Measurements from ENCODE around the gene CALR.
A peak's percentile ranks its signal among the peaks of the same experiment; 100 is the strongest.
"Not testable (repeated sequence)": the region's sequence is repeated elsewhere in the genome, so short reads cannot be mapped to it uniquely, and the experiment has no call there.

Gene CALR

DNA sequence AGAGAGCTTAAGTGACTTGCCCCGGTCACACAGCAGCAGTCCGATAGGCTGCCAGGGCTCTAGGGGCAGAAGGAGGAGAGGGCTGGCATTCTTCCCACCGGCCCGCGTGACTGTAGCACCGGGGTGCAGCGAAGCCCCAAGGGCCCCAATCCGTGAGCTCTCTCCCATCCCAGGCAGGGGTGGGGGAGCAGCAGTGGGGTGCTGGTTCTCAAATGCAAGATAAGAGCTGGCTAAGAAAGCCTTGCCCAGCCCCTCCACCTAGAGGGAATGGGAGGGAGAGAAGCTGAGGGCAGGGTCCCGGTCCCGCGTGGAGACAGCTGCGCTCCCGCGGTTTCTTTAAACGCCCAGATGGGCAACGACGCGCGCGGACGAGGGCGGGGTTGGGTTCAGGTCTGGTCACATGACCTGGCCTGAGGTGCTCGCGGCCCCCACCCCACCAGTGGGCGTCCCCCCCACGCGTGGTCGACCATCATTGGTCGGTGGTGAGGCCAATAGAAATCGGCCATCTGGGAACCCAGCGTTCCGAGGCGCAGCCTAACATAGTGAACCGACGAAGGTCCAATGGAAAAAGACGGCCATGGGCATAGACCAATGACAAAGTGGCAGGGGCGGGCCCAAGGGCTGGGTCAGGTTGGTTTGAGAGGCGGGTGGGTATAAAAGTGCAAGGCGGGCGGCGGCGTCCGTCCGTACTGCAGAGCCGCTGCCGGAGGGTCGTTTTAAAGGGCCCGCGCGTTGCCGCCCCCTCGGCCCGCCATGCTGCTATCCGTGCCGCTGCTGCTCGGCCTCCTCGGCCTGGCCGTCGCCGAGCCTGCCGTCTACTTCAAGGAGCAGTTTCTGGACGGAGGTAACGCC, at the start of gene CALR:
Gene CALR (plus strand): TSS at position 683 of the 852 bp plus-strand sequence. CDS start 71 bp downstream, at position 754.
- DNase-seq (ENCODE audit: low read depth in 2 of 2), result peak; percentile 99

DNA sequence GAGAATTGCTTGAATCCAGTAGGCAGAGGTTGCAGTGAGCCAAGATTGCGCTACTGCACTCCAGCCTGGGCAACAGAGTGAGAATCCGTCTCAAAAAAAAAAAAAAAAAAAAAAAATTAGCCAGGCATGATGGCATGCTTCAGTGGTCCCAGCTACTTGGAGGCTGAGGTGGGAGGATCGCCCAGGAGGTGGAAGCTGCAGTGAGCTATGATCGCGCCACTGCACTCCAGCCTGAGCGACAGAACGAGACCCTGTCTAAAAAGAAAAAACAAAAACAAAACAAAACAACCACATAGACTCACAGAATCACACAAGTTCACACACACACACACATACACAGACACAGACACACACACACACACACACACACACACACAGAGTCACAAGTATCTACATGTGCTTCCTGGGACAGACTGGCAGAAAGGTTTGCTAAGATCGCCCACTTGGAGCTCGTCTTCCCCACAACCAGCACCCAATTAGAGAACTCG, 48.1 kb upstream of the CALR start:
- DNase-seq (ENCODE audit: low read depth in 2 of 2), result not testable (repeated sequence)

DNA sequence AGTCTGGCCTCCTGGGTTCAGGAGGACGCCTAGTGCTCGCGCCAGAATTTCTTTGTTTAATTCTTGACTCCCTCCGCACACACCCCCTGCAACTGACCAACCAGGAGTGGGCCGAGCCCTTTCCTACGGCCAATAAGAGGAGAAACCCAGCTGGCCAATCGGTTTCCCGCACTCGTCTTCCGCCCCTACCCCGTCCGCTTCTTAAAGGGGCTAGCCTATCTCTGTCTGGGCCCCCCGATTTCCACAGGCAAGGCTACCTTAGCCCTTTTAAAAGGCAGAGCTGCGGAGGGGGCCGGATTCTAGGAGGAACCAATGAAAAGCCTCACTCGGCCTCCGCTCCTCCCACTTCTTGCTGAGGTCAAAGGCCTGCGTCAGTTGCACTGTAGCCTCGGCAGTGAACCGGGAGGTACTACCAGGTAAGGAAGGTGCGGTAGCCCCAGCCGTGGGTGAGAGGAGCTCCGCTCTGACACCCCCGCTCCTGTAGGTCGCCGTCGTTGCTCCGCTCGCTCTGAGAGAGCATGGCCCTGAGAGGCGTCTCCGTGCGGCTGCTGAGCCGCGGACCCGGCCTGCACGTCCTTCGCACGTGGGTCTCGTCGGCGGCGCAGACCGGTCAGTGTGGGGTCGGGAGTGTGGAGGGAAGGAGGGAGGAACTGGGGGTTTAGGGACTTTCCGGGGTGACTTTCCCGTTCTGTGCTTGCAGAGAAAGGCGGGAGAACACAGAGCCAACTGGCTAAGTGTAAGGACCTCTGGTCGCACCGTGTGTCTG, 47.4 kb upstream of the CALR start, which contains the start of gene GCDH:
Gene GCDH (plus strand): TSS at position 374 of the 766 bp plus-strand sequence. CDS start 145 bp downstream, at position 519.
- DNase-seq (ENCODE audit: low read depth in 2 of 2), result peak; percentile 95 to 96

DNA sequence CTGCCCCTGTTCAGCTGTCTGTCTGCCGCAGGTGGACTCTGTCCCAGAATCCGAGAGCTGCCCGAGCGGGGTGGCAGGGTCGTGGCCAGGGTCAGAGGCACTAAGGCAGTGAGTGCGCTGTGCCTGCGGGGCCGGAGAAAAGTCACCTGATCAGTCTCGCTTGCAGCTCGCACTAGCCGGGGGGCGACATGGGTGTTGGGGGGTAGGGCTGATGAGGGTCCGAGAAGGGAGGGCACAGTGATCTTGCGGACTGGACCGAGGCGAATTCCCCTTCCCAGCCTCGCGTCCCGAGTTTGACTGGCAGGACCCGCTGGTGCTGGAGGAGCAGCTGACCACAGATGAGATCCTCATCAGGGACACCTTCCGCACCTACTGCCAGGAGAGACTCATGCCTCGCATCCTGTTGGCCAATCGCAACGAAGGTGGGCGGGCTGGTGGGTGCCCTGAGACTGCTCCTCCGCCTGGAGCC, 46.8 kb upstream of the CALR start:
- no peak for DNase-seq (ENCODE audit: low read depth in 2 of 2)

DNA sequence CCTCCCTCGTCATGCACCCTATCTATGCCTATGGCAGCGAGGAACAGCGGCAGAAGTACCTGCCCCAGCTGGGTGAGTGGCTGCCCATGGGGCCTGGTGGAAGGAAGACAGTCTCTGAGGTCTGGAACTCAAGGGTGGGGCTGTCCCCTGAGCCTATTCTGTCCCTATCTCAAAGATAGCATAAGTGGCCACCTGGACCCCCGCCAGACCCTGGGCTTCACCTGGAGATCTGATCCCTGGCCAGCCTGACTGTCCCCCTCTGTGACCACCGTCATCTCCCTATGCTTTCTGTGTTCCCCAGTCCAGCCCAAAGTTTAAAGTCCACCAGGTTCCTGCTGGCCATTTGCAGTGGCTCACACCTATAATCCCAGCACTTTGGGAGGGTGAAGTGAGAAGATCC, 44.8 kb upstream of the CALR start:
- DNase-seq (ENCODE audit: low read depth in 2 of 2), result no peak

DNA sequence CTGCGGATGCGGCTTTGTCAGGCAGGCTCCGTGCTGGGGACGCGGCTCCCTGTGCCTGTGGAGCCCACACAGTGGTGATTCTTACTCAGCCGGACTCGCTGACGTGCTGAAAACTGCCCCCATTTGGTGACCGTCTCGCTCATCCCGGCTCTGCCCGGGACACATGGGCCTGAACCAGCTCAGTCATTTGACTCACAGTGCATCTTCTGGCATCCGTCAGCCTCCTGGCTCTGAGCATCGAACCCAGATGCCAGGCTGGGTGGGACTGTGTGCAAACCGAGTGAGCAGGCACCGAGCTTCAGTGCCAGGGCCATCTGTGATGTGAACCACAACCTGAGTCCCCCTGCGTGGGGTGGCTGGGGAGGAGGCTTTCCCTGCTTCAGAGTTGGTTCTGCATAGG, 41.9 kb upstream of the CALR start:
- DNase-seq (ENCODE audit: low read depth in 2 of 2), result no peak

DNA sequence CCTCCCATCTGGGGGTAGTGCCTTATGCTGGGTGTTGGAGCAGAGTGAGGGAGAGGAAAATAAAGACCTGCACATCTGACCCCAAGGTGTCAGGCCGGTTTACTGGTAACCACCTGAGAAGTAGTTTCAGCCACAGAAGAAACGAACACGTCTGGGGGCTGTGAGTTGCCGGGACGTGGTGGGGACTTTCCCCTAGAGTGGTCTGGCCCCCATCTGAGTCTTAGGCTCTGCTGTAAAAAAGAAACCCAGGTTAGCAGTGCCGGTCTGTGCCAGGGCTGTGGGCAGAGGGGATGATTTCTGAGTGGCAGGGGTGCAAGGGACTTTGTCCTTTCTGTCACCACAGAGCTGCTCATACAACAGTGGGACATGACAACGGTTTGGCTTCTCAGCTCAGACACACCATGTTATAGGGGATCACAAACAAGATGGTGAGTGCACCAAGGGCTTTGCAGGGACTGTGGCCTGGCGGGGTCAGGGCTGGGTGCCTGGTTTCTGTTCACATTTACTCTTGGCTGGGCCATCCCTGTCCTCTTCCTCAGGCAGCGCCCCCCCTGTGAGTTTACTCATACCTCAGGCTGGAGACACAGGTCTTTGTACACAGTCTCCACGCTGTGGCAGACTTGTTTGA, 38.4 kb upstream of the CALR start:
- DNase-seq (ENCODE audit: low read depth in 2 of 2), result peak; percentile 45 to 61

DNA sequence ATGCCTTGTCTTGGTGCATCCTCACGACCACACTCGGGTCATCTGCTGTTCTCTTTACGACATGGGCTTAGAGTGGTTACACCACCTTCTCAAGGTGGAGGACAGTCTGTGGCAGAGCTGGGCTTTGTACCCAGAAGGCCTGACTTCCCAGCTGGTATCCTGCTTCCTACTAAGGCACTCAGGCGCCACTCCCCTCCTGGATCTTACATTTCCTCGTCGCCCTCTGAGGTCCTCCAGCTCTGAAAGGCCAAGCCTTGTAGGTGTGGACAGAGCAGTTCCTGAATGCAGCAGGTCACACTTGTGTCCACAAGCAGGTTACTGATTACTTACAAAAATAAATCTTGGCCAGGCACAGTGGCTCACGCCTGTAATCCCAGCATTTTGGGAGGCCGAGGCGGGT, 31.2 kb upstream of the CALR start:
- DNase-seq (ENCODE audit: low read depth in 2 of 2), result no peak

DNA sequence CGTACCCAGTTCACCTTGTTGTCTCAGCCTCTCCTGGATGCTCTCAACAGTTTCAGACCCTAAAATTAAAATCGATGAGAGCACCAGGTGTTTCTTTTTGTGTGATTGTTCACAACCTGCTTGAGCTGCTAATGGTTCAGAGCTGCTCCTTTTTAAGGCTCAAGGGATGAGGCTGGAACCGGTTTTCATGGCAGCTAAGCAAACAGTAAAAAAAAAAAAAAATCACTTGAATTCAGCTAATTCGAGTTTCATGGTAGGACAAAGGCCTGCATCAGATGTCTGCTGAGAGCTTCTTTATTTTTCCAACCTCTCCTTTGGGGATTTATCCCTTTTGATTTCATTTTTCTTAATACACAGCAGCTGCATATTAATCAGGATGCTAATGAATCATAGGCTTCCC, 25.8 kb upstream of the CALR start:
- DNase-seq (ENCODE audit: low read depth in 2 of 2), result no peak

DNA sequence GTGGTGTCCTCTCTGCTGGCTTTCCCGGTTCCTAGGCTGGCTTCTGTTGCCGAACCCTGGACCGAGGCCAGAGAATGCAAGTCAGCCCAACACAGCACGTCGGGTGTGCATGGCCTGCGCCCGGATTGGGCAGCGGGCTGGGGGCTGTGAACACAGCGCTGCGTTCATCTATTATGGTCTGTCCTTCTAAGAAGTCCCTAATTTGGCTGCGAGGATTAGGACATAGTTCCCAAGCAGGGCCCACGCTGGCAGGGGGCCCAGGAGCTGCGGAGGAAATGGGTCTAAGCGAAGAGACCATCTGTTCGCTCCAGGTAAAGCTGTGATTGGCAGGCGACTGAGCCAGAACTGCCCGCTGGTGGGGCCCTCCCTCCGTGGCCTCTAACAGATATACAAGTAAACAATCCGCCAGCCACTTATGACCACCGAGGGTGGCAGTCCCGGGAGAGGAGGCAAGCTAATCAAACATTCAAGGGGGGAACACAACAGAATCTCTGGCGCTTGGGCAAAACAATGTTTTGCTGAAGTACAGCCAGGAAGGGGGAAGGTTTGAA, 25.3 kb upstream of the CALR start:
- DNase-seq (ENCODE audit: low read depth in 2 of 2), result no peak

DNA sequence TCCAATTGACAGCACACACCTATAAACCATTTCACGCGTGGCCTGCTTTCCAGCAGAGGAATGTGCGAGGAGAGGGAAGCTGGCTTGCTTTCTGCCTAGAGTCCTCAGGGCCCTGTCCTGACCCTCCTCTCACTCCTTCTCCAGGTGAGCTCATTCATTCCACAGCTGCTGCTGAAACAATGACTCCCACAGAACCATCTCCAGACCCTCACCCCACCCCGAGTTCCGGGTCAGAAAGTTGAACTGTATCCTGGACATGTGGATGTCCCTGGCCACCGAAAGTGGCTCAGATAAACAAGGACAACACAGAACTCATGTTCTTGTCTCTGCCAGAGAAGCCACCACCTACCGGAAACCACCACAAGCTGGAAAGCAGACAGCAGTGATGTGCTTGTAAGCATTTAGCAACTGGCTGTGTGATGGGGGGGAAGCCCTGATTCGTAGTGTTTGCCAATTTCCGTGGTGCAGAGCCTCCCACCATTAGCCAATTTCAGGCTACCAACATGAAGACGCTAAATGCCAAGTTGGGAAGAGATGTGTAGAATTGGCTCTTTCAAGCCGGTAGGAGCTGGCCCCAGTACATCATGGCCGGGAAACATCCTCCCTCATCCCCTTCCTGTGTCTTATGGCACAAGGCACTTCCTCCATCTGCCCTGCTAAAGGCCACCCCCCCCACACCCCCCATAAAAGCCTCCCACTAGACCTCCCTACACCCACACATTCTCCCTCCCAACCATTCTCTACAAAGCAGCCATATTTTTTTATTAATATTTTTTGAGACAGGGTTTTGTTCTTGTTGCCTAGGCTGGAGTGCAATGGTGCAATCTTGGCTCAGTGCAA, 24.3 kb upstream of the CALR start:
- peak in 1 of 2 donors; percentile 27 for DNase-seq (ENCODE audit: low read depth in 2 of 2)

DNA sequence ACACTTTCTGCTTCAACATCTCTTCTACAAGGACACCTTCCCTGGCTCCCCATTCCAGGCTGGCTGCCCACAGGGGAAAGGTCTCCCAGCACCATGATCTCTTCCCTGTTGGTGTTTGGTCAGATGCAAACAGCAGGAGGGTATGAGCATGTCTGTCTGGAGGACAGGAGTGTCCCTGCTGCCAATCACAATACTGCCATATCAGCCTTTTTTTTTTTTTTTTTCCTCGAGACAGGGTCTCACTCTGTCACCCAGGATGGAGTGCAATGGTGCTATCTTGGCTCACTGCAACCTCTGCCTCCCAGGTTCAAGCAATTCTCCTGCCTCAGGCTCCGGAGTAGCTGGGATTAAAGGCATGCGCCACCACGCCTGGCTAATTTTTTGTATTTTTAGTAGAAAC, 22.5 kb upstream of the CALR start:
- DNase-seq (ENCODE audit: low read depth in 2 of 2), result not testable (repeated sequence)

DNA sequence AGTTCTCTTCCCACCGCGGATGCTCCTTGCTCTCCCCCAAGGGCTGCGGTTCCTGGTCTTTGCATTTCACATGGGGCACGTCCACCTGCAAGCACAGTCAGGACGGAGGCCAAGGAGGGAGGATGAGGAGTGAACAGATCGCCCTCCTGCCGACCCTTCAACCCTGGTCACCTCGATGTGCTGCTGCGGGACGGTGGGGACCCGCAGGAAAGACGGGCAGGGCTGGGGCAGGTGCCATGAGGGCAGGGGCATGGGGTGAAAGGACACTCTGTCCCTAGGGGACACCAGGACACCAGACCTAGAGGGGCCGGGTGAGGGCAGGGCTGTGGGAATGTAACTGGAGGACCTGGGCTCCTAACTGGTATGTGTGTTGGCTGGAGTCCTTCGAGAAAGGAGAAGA, 20.2 kb upstream of the CALR start:
- DNase-seq (ENCODE audit: low read depth in 2 of 2), result no peak

DNA sequence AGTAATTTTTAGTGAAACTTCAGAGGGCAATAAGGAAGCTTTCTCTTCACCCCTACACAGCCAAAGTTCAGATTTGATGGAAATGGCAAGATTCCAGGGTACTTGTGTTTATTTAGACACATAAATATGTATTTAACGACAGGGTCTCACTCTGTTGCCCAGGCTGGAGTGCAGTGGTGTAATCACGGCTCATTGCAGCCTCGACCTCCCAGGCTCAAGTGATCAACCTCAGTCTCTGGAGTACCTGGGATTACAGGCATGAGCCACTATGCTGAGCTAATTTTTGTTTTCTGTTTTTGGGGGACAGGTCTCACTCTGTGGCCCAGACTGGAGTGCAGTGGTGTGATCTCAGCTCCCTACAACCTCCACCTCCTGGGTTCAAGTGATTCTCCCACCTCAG, 17.4 kb upstream of the CALR start:
- DNase-seq (ENCODE audit: low read depth in 2 of 2), result no peak

DNA sequence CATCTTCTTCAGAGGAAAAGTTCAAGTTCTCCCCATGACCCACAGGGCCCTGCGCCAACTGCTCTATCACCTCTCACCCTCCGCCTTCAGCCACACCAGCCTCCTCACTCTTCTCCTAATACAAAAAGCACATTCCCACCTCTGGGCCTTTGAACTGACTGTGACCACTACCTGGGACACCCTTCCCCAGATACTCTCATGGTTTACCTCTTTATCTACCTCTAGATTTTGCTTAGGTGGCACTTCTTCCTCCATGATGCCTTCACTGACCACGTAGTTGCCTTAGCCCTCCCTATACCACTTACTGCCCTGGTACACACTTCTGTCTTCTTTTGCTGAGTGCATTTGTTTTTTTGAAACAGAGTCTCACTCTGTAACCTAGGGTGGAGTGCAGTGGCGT, 15.4 kb upstream of the CALR start:
- DNase-seq (ENCODE audit: low read depth in 2 of 2), result no peak

DNA sequence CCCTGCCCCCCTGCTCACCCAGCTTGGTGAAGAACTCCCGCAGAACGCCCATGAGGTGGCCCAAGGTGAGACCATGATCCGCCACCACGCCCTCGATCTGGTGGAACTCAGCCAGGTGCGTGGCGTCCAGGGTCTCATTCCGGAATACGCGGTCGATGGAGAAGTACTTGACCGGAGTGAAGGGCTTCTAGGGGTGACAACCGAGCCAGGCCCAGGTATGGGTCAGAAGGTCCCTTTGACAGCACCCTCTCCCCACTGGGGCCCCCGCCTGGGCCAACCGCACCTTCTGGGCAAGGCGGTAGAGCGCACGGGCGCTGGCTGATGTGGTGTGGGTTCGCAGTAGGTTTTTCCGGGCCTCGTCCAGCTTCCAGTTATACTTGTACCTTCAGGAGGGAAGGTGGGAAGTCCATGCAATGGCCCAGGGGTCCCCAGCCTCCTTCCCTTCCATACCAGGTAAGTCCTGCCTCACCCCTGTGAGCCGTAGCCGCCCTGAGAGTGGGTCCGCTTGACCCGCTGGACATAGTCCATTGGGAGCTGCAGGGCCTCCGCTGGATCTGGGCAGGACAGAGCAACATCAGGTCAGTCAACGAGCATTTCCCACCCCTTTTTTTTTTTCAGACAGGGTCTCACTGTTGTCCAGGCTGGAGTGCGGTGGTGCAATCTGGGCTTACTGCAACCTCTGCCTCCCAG, 13.6 kb upstream of the CALR start:
- no peak for DNase-seq (ENCODE audit: low read depth in 2 of 2)

DNA sequence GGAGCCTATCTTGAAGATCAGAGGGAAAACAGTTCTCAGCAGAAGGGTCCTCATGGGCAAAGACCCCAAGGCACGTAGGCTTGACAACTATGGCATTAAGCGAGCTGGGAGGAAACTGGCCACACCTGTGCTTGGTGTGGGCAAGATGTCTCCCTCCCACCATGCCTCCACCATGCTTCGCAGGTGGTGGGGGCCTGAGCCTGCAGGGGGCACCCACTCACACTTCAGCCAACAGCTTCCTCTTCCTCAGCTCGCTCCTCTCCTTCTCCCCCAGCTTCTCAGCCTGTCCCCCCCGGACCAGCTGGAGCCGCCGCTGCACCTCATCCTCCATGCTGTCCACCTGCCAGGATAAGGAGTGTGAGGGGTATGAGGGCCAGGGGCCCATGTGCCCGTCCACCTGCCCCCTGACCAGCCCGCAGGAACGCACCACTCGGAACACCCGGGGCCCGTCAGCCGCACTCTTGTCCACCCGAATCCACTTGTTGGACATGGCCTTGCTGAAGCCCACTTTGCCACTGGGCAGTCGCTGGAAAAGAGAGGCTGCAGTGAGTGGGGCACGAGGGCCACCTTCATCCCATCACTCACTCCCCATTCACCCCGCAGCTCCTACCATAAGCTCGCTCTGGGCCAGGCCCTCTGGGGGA, 8.3 kb upstream of the CALR start:
- DNase-seq (ENCODE audit: low read depth in 2 of 2), result no peak

DNA sequence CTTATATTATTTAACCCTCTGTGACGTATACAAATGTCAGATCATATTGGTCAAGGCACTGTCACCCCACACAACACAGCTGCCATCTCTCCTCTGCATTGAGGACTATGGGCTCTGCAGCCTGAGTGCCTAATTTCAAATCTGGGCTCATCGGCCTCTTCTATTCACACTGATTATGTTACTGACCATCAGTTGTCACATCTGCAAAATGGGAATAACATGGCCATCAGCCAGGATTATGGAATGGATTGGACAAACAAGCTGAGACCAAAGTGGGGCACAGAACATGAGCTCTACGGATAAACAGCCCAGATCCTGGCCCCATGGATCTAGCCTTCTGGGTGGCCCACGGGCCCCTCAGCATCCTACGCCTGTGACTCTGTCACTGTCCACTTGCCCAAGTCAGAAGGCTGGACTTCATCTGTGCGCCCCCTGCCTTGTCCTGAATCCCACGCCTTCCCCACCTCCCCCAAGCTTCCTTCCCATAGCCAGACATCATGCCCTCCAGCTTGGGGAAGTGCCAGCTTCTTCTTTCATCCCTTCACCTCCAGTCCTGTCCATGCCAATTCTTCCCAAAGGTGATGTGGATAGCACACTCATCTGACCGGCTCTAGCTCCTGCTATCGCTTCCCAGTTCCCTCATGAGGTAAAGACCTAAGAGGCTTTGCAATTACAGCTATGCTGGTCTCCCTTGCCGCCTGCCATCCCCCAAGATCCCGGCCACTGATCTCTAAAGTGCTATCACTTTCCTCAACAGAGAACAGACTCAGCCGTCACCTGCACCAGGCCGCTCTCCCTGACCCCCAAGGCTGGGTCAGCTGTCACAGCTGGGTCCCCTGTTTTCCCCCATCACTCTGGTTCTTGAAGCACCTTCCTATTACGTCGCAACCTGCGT, 5.8 kb upstream of the CALR start:
- no peak for DNase-seq (ENCODE audit: low read depth in 2 of 2)

Data from stimulated activated CD8-positive, alpha-beta memory T cell treated with anti-CD3 and anti-CD28 coated beads, Interleukin-15, amount 100 ng/mL, for 48 hours (primary cell).